IMR-90 (cell line): ENCODE data around the gene HDAC9. TPM values are rescaled to one million over a fixed set of nuclear protein-coding genes. Genes with fewer than 3 reads are reported as not detected.

ENCODE experiments used
- ATAC-seq: fragments of 200-7000 bp; cut with Tn5 transposase; 2 replicates; pipeline ENCODE4 v1.9.1; 2020; ENCODE audit warnings: low read depth, mild to moderate bottlenecking, moderate library complexity
- BruUV-seq: library from RNA; stranded (reverse); fragments of 400-500 nt; replicated peaks from 2 replicates; lab custom pipeline; 2021; lab: Mats Ljungman, UMichigan
- CTCF ChIA-PET: fragments of 300-600 bp; formaldehyde crosslinking; extraction: SDS; loops from one replicate; lab custom pipeline; 2021; ENCODE audit warnings: antibody characterized with exemption; lab: Yijun Ruan, JAX
- POLR2A ChIA-PET: fragments of 300-600 bp; sonication (Branson Sonifier 250); formaldehyde crosslinking; loops from one replicate; lab custom pipeline; 2022; ENCODE audit warnings: antibody characterized with exemption; ENCODE audit not compliant: unreplicated experiment; lab: Charles Lee
- DNase-seq: peaks from one replicate; pipeline ENCODE4 v3.0.0; 2013
- H2AFZ ChIP-seq: replicated peaks from 2 replicates; pipeline ENCODE3; 2013; ENCODE audit warnings: low read length, mild to moderate bottlenecking; ENCODE audit not compliant: poor library complexity
- H2AK5ac ChIP-seq: 2 replicates; pipeline ENCODE4 v1.6.1; 2013; ENCODE audit warnings: low read depth, low read length, inconsistent platforms
- H2AK9ac ChIP-seq: replicated peaks from 2 replicates; pipeline ENCODE3; 2013; ENCODE audit warnings: mild to moderate bottlenecking, low read depth, low read length, moderate library complexity; ENCODE audit not compliant: poor library complexity
- H2BK120ac ChIP-seq: 2 replicates; pipeline ENCODE4 v1.6.1; 2013; ENCODE audit warnings: low read depth, low read length, inconsistent platforms
- H2BK15ac ChIP-seq: 3 replicates; pipeline ENCODE4 v1.6.1; 2013; ENCODE audit warnings: low read depth, low read length, inconsistent platforms
- H2BK20ac ChIP-seq: 2 replicates; pipeline ENCODE4 v1.6.1; 2013; ENCODE audit warnings: low read depth, mild to moderate bottlenecking, inconsistent platforms, low read length, moderate library complexity
- H2BK5ac ChIP-seq: 2 replicates; pipeline ENCODE4 v1.6.1; 2013; ENCODE audit warnings: mild to moderate bottlenecking, low read depth, low read length, inconsistent platforms; ENCODE audit not compliant: poor library complexity, severe bottlenecking
- H3K14ac ChIP-seq: replicated peaks from 2 replicates; pipeline ENCODE4 v1.6.1; 2013; ENCODE audit warnings: low read depth, low read length, inconsistent platforms
- H3K18ac ChIP-seq: 2 replicates; pipeline ENCODE4 v1.6.1; 2013; ENCODE audit warnings: low read depth, low read length, control low read depth
- H3K23ac ChIP-seq: 2 replicates; pipeline ENCODE4 v1.6.1; 2013; ENCODE audit warnings: low read depth, low read length, inconsistent platforms
- H3K27ac ChIP-seq: 2 replicates; pipeline ENCODE4 v1.5.1; 2013; ENCODE audit warnings: mild to moderate bottlenecking, control low read depth, low read length; ENCODE audit not compliant: insufficient read depth
- H3K27me3 ChIP-seq: 2 replicates; pipeline ENCODE4 v1.6.1; 2013; ENCODE audit warnings: low read length; ENCODE audit not compliant: control insufficient read depth, insufficient read depth
- H3K36me3 ChIP-seq: 2 replicates; pipeline ENCODE4 v1.6.1; 2013; ENCODE audit warnings: low read length, mixed read lengths; ENCODE audit not compliant: control insufficient read depth, insufficient read depth
- H3K4ac ChIP-seq: 2 replicates; pipeline ENCODE4 v1.6.1; 2013; ENCODE audit warnings: low read depth, low read length, inconsistent platforms
- H3K4me1 ChIP-seq: 2 replicates; pipeline ENCODE4 v1.6.1; 2013; ENCODE audit warnings: low read length, mixed read lengths; ENCODE audit not compliant: control insufficient read depth, insufficient read depth
- H3K4me2 ChIP-seq: 2 replicates; pipeline ENCODE4 v1.6.1; 2013; ENCODE audit warnings: low read depth, mild to moderate bottlenecking, control low read depth, low read length, moderate library complexity
- H3K4me3 ChIP-seq: 2 replicates; pipeline ENCODE4 v1.5.1; 2013; ENCODE audit warnings: low read depth, mild to moderate bottlenecking, control low read depth, low read length, moderate library complexity; ENCODE audit not compliant: insufficient read depth
- H3K56ac ChIP-seq: 2 replicates; pipeline ENCODE4 v1.6.1; 2013; ENCODE audit warnings: low read length, inconsistent platforms; ENCODE audit not compliant: insufficient read depth; ENCODE audit errors: extremely low read depth
- H3K79me1 ChIP-seq, 2 experiments: 2 replicates each; pipeline ENCODE4 v1.6.1; 2013; ENCODE audit warnings: low read length in 2 of 2, inconsistent platforms in 1 of 2, low read depth in 1 of 2
- H3K9ac ChIP-seq: 2 replicates; pipeline ENCODE4 v1.6.1; 2013; ENCODE audit warnings: low read depth, low read length, control low read depth
- H3K9me1 ChIP-seq: 2 replicates; pipeline ENCODE4 v1.6.1; 2013; ENCODE audit warnings: low read length, inconsistent platforms; ENCODE audit not compliant: insufficient read depth
- H3K9me3 ChIP-seq: 2 replicates; pipeline ENCODE4 v1.6.1; 2013; ENCODE audit warnings: low read length; ENCODE audit not compliant: control insufficient read depth, insufficient read depth
- H4K20me1 ChIP-seq: 2 replicates; pipeline ENCODE4 v1.6.1; 2013; ENCODE audit warnings: low read length, inconsistent platforms; ENCODE audit not compliant: insufficient read depth
- H4K5ac ChIP-seq: 2 replicates; pipeline ENCODE4 v1.6.1; 2013; ENCODE audit warnings: mild to moderate bottlenecking, low read depth, low read length, control low read depth
- H4K8ac ChIP-seq, 2 experiments: 2 replicates each; pipeline ENCODE4 v1.6.1; 2013; ENCODE audit warnings: low read depth in 2 of 2, low read length in 2 of 2, control low read depth in 1 of 2, inconsistent platforms in 1 of 2
- H4K91ac ChIP-seq: 2 replicates; pipeline ENCODE4 v1.6.1; 2013; ENCODE audit warnings: low read depth, low read length, inconsistent platforms; ENCODE audit not compliant: insufficient read depth
- BHLHE40 ChIP-seq: fragments of 150-350 bp; IDR thresholded peaks from 2 replicates; pipeline ENCODE4 v1.6.1; 2016; ENCODE audit warnings: mild to moderate bottlenecking, low read depth, low read length
- CEBPB ChIP-seq: IDR thresholded peaks from 2 replicates; pipeline ENCODE4 v1.6.1; 2012; ENCODE audit warnings: low read depth, low read length, improper control_type of control experiment
- CTCF ChIP-seq: conservative IDR thresholded peaks from 2 replicates; pipeline ENCODE4 v1.5.1; 2012; ENCODE audit warnings: mild to moderate bottlenecking, low read depth, low read length, improper control_type of control experiment
- MAFK ChIP-seq: IDR thresholded peaks from 2 replicates; pipeline ENCODE4 v1.6.1; 2012; ENCODE audit warnings: low read depth, low read length, improper control_type of control experiment
- NFE2L2 ChIP-seq: fragments of 150-350 bp; IDR thresholded peaks from 2 replicates; pipeline ENCODE4 v1.6.1; 2016; ENCODE audit warnings: low read depth, mild to moderate bottlenecking, low read length
- POLR2A ChIP-seq: IDR thresholded peaks from 2 replicates; pipeline ENCODE4 v1.6.1; 2012; ENCODE audit warnings: mild to moderate bottlenecking, low read depth, low read length
- RAD21 ChIP-seq: IDR thresholded peaks from 2 replicates; pipeline ENCODE4 v1.6.1; 2012; ENCODE audit warnings: low read length, improper control_type of control experiment
- RFX5 ChIP-seq: IDR thresholded peaks from 2 replicates; pipeline ENCODE4 v1.8.0; 2012; ENCODE audit warnings: low read depth, mild to moderate bottlenecking, low read length, moderate library complexity
- USF2 ChIP-seq: fragments of 150-350 bp; IDR thresholded peaks from 2 replicates; pipeline ENCODE4 v1.6.1; 2017; ENCODE audit warnings: mild to moderate bottlenecking, antibody characterized with exemption, low read length, low read depth
- WGBS, 2 experiments: methylation state at CpG; one replicate each; pipeline versions ENCODE4 v1.1.5 to v1.1.7; 2013; ENCODE audit warnings: missing lambda C conversion rate in 2 of 2; ENCODE audit not compliant: insufficient read length in 1 of 2; ENCODE audit errors: extremely low coverage in 2 of 2; 5-methylcytosine and 5-hydroxymethylcytosine counted together
- dilution Hi-C: fragments of 300-500 bp; cut with HindIII; formaldehyde crosslinking; loops from one replicate; pipeline ENCODE4 v1.14.3; 2018; ENCODE audit warnings: low sequenced_read_pairs; ENCODE audit not compliant: unreplicated experiment
- in situ Hi-C: fragments of 300-500 bp; cut with MboI; formaldehyde crosslinking; loops from 3 replicates; pipeline ENCODE4 v1.14.3; 2019; ENCODE audit warnings: low sequenced_read_pairs, inconsistent platforms, mixed read lengths
- intact Hi-C: fragments of 100-400 bp; cut with micrococcal nuclease; formaldehyde crosslinking; loops from 2 replicates; pipeline ENCODE4 v1.10.0; 2022
- polyA plus RNA-seq, 3 experiments: library from polyadenylated mRNA; depleted of rRNA; stranded (reverse); fragments of >200 nt; gene quantifications; 2 replicates each; pipeline ENCODE4 v1.2.3, GENCODE V29; 2012; ENCODE audit warnings: low replicate concordance in 1 of 3
- total RNA-seq: library from RNA; depleted of rRNA; stranded (reverse); fragments of >200 nt; gene quantifications from 2 replicates; pipeline ENCODE4 v1.2.3, GENCODE V29; 2012

HDAC9 gene
- total and polyA plus RNA-seq, 2 of the 4 experiments (the other 2 are of a cell fraction): 4.3 to 24.7 TPM

GRCh38 chr7:18536486-18536885 lies 40.9 kb downstream of the HDAC9 start:
- dilution Hi-C loops: no loop called here
- intact Hi-C loops: no loop called here
- Histone ChIP-seq H3K27me3 (no peaks in the 10 kb centered on the region), H3K4ac (no peak overlapping the region), H3K36me3 (no peaks in the 10 kb centered on the region), H2BK20ac (no peak overlapping the region), H2AK5ac (no peak overlapping the region), H3K4me1 (peaks cover 3% of the 10 kb centered on the region), H4K8ac (no peak overlapping the region), H2BK5ac (no peak overlapping the region), H3K18ac (no peak overlapping the region), H4K20me1 (no peaks in the 10 kb centered on the region), H4K91ac (no peak overlapping the region), H3K9me1 (0 out of 2 replicates have a peak, but pooled peaks cover 4% of the 10 kb centered on the region), H3K27ac (no peak overlapping the region), H4K5ac (no peak overlapping the region), H2AK9ac (no peak overlapping the region), H3K9ac (no peak overlapping the region), H3K23ac (no peak overlapping the region), H3K79me1 (peaks cover 0 to 8% of the 10 kb centered on the region in 2 experiments; a peak in 2 of 4 replicates), H3K4me3 (no peak overlapping the region), H3K14ac (no peak overlapping the region), H2BK120ac (no peak overlapping the region; the same call in 1 of the 2 replicates), H3K56ac (no peak overlapping the region), H3K4me2 (no peak overlapping the region), H3K9me3 (no peaks in the 10 kb centered on the region), H2BK15ac (no peak overlapping the region; the same call in 2 of the 3 replicates), H2AFZ (no peak overlapping the region)
- no peak; the same call in 1 of the 2 replicates for ATAC-seq
- no peak for TF ChIP-seq RAD21
- no peak for TF ChIP-seq USF2
- no peak for TF ChIP-seq NFE2L2
- TF ChIP-seq BHLHE40: no peak
- TF ChIP-seq CEBPB: no peak
- no peak for TF ChIP-seq RFX5
- TF ChIP-seq CTCF: no peak
- no peak for TF ChIP-seq POLR2A
- no peak for TF ChIP-seq MAFK
- WGBS, 2 experiments: no CpG with 5 or more reads among the region's 1 CpG
- peak; percentile 16 for DNase-seq
- BruUV-seq: no TSS peak
- in situ Hi-C loops: no loop called here
- CTCF ChIA-PET: no interaction called here
- POLR2A ChIA-PET: no interaction called here
